Measurements from ENCODE around the gene ST3GAL3.

- TF ChIP-seq POLR2A (IDR thresholded peaks at IDR 0.05), result no peak
- no peak for TF ChIP-seq CTCF (IDR thresholded peaks at IDR 0.05)
- TF ChIP-seq POLR2AphosphoS5 (IDR thresholded peaks at IDR 0.05), result no peak
These were observed 76.4 kb downstream of the ST3GAL3 start for GRCh38 chr1:43783671-43784205.
